Measurements from ENCODE around the gene LUZP4.
"Not testable (repeated sequence)": the region's sequence is repeated elsewhere in the genome, so short reads cannot be mapped to it uniquely, and the experiment has no call there.

Gene LUZP4

DNA sequence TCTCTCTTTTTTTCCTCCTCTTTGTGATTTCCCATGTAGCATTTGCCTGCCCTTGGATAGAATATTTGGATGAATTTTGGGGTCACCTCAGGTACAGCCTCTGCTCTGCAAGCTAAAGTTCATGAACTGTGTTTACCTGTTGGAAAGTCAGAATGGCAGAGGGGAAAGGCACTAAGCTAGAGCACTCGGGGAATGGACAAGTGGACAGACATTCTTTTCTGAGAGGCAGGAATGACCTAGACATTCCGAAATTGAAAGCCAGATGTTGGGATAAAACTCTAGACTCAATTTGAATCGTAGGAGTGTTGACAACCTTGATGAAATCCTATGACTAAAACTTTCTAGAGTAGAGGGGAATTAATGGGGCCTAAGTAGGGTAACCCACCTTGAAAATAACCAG lies 56.1 kb downstream of the LUZP4 start:
- no peak overlapping the region for H3K4me3 ChIP-seq (replicated peaks; ENCODE audit: low read depth, low read length)
- TF ChIP-seq, protein P1, sequence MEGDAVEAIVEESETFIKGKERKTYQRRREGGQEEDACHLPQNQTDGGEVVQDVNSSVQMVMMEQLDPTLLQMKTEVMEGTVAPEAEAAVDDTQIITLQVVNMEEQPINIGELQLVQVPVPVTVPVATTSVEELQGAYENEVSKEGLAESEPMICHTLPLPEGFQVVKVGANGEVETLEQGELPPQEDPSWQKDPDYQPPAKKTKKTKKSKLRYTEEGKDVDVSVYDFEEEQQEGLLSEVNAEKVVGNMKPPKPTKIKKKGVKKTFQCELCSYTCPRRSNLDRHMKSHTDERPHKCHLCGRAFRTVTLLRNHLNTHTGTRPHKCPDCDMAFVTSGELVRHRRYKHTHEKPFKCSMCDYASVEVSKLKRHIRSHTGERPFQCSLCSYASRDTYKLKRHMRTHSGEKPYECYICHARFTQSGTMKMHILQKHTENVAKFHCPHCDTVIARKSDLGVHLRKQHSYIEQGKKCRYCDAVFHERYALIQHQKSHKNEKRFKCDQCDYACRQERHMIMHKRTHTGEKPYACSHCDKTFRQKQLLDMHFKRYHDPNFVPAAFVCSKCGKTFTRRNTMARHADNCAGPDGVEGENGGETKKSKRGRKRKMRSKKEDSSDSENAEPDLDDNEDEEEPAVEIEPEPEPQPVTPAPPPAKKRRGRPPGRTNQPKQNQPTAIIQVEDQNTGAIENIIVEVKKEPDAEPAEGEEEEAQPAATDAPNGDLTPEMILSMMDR (IDR thresholded peaks at IDR 0.05; ENCODE audit: low read depth, low read length, missing control alignments), result no peak
- no peak for DNase-seq (ENCODE audit: extremely low read depth, low read depth)

DNA sequence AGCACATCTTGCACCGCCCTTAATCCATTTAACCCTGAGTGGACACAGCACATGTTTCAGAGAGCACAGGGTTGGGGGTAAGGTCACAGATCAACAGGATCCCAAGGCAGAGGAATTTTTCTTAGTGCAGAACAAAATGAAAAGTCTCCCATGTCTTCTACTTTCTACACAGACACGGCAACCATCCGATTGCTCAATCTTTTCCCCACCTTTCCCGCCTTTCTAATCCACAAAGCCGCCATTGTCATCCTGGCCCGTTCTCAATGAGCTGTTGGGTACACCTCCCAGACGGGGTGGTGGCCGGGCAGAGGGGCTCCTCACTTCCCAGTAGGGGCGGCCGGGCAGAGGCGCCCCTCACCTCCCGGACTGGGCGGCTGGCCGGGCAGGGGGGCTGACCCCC lies 57.2 kb downstream of the LUZP4 start:
- H3K4me3 ChIP-seq (replicated peaks; ENCODE audit: low read depth, low read length); DNase-seq (ENCODE audit: extremely low read depth, low read depth): not testable (repeated sequence)

DNA sequence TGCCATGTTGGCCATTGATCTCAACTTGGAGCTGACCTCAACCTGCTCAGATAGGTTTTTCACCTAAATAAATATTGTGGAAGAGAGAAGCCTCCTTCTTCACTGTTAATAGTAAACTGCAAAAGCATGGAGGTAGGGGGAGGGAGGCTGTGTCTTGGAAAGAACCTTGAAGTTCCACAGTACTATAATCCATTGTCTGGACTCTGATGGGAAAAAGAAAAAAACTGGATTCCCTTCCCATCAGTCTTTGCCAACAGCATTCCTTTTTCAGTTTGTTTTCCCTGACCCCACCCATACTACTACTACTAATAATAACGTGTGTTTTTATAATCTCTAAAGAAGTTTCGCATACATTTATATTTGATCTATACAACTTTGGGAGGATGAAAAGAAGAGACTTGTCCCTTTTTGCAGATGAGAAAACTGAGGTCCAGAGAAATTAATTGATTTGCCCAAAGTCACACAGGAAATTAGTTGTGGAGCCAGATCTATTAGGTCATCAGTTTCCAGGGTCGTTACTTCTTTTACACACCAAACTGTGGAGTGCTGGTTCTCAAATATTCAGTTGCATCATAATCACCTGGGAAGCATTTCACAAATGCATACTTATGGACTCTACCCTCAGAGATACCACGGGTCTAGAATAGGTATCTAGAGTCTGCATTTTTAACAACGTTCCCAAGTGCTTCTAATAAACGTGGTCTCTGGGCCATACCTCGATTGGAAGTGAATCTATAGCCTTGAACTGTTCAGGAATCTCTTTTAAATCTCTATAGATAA lies 59.1 kb downstream of the LUZP4 start:
- H3K4me3 ChIP-seq (replicated peaks; ENCODE audit: low read depth, low read length), result no peak overlapping the region
- DNase-seq (ENCODE audit: extremely low read depth, low read depth), result no peak
- TF ChIP-seq, protein P1 (IDR thresholded peaks at IDR 0.05; ENCODE audit: low read depth, low read length, missing control alignments), result no peak

DNA sequence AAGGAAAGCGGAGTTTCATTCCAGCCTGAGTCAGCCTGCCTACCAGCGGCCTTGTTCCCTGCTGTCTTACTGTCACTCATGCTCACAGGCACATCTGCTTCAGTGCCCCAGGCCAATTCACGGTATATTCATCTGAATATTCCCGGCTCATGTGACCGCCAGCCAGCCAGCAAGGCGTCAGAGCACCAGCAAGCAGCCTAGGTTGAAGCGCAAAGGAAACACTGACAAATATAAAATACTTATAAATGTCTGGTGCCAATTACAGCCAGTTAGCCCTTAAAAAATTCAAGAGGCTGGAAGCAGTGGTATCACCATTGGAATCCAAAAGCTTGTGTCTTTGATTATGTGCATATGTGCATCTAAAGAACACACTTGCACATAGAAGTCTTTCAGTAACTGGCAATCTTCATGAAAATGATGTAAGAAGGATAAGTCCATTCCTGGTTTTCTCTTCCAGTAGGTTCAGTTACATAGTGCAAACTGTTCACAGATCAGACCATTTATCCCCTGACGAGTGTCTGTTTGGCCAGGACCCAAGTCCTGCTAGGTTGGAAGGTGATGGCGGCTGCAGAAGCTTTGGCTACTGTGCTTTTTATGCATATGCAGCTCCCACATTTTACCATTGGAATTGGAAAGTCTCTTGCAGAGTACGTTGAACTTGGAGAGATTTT lies 61.3 kb downstream of the LUZP4 start:
- no peak for DNase-seq (ENCODE audit: extremely low read depth, low read depth)
- TF ChIP-seq, protein P1 (IDR thresholded peaks at IDR 0.05; ENCODE audit: low read depth, low read length, missing control alignments), result no peak
- no peak overlapping the region for H3K4me3 ChIP-seq (replicated peaks; ENCODE audit: low read depth, low read length)

DNA sequence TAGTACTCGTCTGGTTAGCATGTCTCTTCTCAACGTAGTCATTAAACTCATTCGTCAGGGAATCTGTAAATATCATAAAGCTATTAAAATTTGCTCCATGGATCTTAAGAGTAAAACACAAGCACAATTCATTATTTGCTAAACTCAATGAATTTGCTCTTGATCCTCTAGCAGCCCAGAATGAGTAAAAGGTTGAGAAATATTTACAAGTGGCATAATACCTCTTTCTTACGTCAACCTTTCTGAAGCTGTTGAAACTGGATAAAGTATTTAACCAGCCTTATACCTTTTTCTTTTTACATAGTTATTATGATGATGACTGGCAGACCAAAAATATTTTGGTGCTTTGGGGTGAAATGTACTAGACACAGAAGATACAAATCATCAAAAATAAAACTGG lies 66.9 kb downstream of the LUZP4 start:
- DNase-seq (ENCODE audit: extremely low read depth, low read depth), result no peak
- TF ChIP-seq, protein P1 (IDR thresholded peaks at IDR 0.05; ENCODE audit: low read depth, low read length, missing control alignments), result no peak
- H3K4me3 ChIP-seq (replicated peaks; ENCODE audit: low read depth, low read length), result no peak overlapping the region
